Subcutaneous adipose tissue (tissue), 4 donors: ENCODE data around the gene SIGLEC7. TPM values are rescaled to one million over a fixed set of nuclear protein-coding genes. Genes with fewer than 3 reads are reported as not detected.

Experiments
- CTCF ChIP-seq: fragments of 450-650 bp; IDR thresholded peaks from one replicate; pipeline ENCODE4 v1.5.1; 2016; ENCODE audit warnings: low read depth, mild to moderate bottlenecking, control low read depth, antibody characterized with exemption, moderate library complexity
- total RNA-seq, 4 donors: library from RNA; depleted of rRNA; stranded (reverse); fragments of >200 nt; gene quantifications; one replicate each; pipeline ENCODE4 v1.1.0, GENCODE V29; 2016

Gene SIGLEC7
- total RNA-seq, 4 donors from 2014 or later: 0.57 to 13.4 (median 4.2) TPM

GRCh38 chr19:51173681-51174080 lies 31.6 kb downstream of the SIGLEC7 start:
- no peak for TF ChIP-seq CTCF

DNA sequence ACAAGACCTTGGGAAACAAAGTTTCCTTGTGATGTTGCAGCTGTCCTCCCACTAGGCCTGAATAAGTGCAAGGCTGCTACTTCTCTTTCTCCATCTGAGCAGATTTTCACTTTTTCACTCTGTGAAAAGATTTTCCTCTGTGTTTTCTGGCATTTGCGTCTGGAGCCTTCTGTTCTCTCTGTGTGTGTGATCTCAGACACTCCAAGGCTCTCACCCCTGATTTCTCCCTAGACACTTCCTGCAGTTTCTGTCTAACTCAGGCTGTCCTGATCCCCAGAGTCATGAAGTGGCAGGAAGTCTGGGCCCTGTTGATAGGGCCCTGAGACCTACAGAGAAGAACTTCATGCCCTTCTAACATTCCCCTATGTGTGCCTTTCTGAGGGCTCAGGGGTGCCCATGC lies 37.2 kb downstream of the SIGLEC7 start:
- no peak for TF ChIP-seq CTCF

DNA sequence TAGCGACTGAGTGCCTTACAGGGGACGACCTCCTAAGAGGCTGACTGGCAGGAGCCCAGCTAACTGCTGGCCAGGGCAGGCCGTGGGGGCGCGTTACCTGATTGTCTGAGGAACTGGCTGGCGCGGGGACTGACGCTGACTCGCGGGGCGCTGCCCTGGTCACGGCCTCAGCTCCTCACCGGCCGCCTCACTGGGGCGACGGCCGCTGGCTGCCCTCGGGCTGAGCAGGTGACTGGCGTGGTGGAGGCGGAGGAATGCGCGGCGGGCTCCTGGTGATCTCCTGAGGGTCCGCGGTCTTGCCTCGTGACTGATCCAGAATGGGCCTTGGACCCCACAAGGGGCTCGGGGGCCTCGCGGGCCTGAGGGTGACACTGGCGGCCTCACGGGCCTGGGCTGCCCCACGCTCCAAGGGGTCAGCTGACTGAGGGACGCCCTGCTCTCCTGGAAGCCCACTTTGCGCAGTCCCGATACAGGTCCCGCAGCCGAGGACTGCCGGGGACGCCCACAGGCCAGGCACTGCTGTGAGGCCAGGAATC lies 39.3 kb downstream of the SIGLEC7 start:
- TF ChIP-seq CTCF: no peak

DNA sequence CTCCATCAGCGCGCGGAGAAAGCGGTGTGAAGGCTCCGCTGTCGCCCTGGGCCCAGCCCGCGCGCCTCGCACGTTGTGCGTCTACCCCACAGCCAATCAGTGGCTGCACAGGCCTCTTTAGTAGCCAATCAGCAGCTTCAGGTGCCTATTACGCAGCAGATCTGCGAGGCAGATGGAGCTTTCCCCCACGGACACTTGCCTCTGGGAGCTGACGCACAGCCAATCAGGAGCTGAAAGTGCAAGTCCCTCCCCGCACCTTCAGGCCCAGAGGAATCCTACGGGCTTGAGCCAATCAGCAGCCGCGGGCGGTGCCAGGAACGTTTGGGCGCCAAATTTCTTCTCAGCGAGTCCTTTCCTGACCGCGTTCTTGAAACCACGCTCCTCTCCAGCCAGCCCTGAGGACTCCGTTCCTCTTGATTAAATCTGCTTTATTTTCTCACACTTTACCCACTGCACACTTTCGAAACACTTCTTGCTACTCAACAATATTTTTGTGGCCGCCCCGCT lies 39.9 kb downstream of the SIGLEC7 start:
- TF ChIP-seq CTCF: no peak

- TF ChIP-seq CTCF: no peak
Measured at GRCh38 chr19:51183629-51184028, 41.5 kb downstream of the SIGLEC7 start.

GRCh38 chr19:51185069-51185867 lies 43.2 kb downstream of the SIGLEC7 start:
- TF ChIP-seq CTCF: no peak

GRCh38 chr19:51185868-51186215 lies 43.7 kb downstream of the SIGLEC7 start:
- TF ChIP-seq CTCF: no peak
